Measurements from ENCODE around the gene PPP1R9A. TPM values are rescaled to one million over a fixed set of nuclear protein-coding genes. Genes with fewer than 3 reads are reported as not detected.

PPP1R9A gene
- polyA plus RNA-seq, 1 experiment: 0.02 TPM

- DNase-seq (ENCODE audit: low read depth, low spot score): no peak
- no peaks in the 10 kb centered on the region for H3K27me3 ChIP-seq (ENCODE audit: control insufficient read depth, insufficient read depth, low read length)
- H3K4me3 ChIP-seq (ENCODE audit: low read depth, low read length): no peak overlapping the region
- H3K27ac ChIP-seq (ENCODE audit: low read depth, low read length): no peak overlapping the region
- H3K9me3 ChIP-seq (ENCODE audit: control insufficient read depth, insufficient read depth, low read length): no peaks in the 10 kb centered on the region
- no peak for TF ChIP-seq CTCF (IDR thresholded peaks at IDR 0.05; ENCODE audit: low read depth, low read length)
- ChIA-PET POLR2A (no interaction called here), CTCF (no interaction called here)
These were observed 152.5 kb downstream of the PPP1R9A start for GRCh38 chr7:95059842-95060313.

GRCh38 chr7:95062901-95063300 lies 155.5 kb downstream of the PPP1R9A start:
- Histone ChIP-seq H3K4me3 (ENCODE audit: low read depth, low read length) (no peak overlapping the region), H3K9me3 (ENCODE audit: control insufficient read depth, insufficient read depth, low read length) (no peaks in the 10 kb centered on the region), H3K27me3 (ENCODE audit: control insufficient read depth, insufficient read depth, low read length) (no peaks in the 10 kb centered on the region), H3K27ac (ENCODE audit: low read depth, low read length) (no peak overlapping the region)
- TF ChIP-seq CTCF (IDR thresholded peaks at IDR 0.05; ENCODE audit: low read depth, low read length): no peak
- POLR2A ChIA-PET: no interaction called here
- no peak for DNase-seq (ENCODE audit: low read depth, low spot score)
- CTCF ChIA-PET: no interaction called here

- Histone ChIP-seq H3K4me3 (ENCODE audit: low read depth, low read length) (no peak overlapping the region), H3K27ac (ENCODE audit: low read depth, low read length) (no peak overlapping the region), H3K9me3 (ENCODE audit: control insufficient read depth, insufficient read depth, low read length) (no peaks in the 10 kb centered on the region), H3K27me3 (ENCODE audit: control insufficient read depth, insufficient read depth, low read length) (no peaks in the 10 kb centered on the region)
- TF ChIP-seq CTCF (IDR thresholded peaks at IDR 0.05; ENCODE audit: low read depth, low read length): no peak
- no peak for DNase-seq (ENCODE audit: low read depth, low spot score)
- ChIA-PET POLR2A (no interaction called here), CTCF (no interaction called here)
These were observed 159.5 kb downstream of the PPP1R9A start for GRCh38 chr7:95066737-95067530.

GRCh38 chr7:95088536-95089215 lies 181.3 kb downstream of the PPP1R9A start:
- no peak for DNase-seq (ENCODE audit: low read depth, low spot score)
- ChIA-PET CTCF (no interaction called here), POLR2A (no interaction called here)
- H3K9me3 ChIP-seq (ENCODE audit: control insufficient read depth, insufficient read depth, low read length): no peaks in the 10 kb centered on the region
- H3K27me3 ChIP-seq (ENCODE audit: control insufficient read depth, insufficient read depth, low read length): no peaks in the 10 kb centered on the region
- TF ChIP-seq CTCF (IDR thresholded peaks at IDR 0.05; ENCODE audit: low read depth, low read length): no peak
- H3K27ac ChIP-seq (ENCODE audit: low read depth, low read length): no peak overlapping the region
- no peak overlapping the region for H3K4me3 ChIP-seq (ENCODE audit: low read depth, low read length)

Measured in AG04450 (cell line).